Measurements from ENCODE around the gene C19orf12. TPM values are rescaled to one million over a fixed set of nuclear protein-coding genes. Genes with fewer than 3 reads are reported as not detected.

The C19orf12 gene
- polyA plus RNA-seq, 6 donors from 2014 or later: 8.2 to 24.0 (median 15.3) TPM

DNA sequence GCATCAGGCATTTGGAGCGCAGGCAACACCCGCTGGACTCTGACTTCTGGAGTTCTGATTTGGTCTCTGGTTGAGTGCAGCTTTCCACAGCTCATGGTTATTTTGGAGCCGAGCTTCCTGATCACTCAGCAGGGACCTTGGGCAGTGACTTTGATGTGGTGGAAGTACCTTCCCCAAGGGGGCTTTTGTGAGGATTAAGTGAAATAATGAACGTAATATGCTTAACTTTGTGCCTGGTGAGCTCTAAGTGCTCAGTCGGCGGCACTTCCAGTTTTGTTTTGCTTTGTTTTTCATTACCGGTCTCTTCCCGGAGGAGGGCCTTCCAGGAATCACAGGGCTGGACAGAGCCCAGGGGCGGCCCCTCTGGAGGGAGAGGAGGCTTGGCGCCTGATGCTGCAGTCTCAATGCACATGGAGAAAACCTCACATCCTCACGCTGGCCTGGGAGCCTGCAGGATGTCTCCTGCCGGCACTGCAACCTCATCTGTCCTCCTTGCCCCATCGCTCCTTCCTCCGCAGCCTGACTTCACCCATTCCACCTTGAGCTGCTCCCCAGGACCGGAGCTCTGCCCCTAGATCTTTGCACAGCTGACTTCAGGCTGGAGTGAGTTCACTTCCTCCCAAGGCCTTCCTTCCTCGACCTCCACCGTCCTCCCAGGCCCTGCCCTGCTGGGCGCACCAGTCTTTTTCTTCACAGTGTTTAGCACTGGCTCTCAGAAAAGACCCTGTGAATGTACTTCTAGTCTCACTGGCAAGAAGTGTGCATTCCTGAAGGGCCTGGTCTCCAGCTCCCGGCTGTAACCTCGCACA lies 48.3 kb downstream of the C19orf12 start:
- Mint-ChIP-seq H3K4me1 (peaks cover 38 to 62% (median 46%) of the 10 kb centered on the region in 3 donors), H3K4me3 (peak overlapping the region; percentile 26 to 88 (median 83))

GRCh38 chr19:29665826-29666577 lies 49.1 kb downstream of the C19orf12 start:
- H3K36me3 Mint-ChIP-seq: no peaks in the 10 kb centered on the region
- H3K4me3 Mint-ChIP-seq: peak overlapping the region; percentile 78 to 88 (median 83)
- no peaks in the 10 kb centered on the region for H3K27me3 Mint-ChIP-seq
- H3K4me1 Mint-ChIP-seq: peaks cover 31 to 54% (median 38%) of the 10 kb centered on the region in 3 donors
- no peaks in the 10 kb centered on the region for H3K9me3 Mint-ChIP-seq
- DNase-seq: no peak
- peak overlapping the region in 5 of 6 donors; percentile 30 to 94 (median 87) for H3K27ac Mint-ChIP-seq
- ATAC-seq (ENCODE audit: low read depth in 2 of 2): peak; percentile 50 to 62

More for the DNA sequence above, 48.3 kb downstream of the C19orf12 start:
- no peaks in the 10 kb centered on the region for H3K27me3 Mint-ChIP-seq
- DNase-seq (no peak), ATAC-seq (ENCODE audit: low read depth in 2 of 2) (no peak)
- H3K9me3 Mint-ChIP-seq: no peaks in the 10 kb centered on the region
- H3K27ac Mint-ChIP-seq: peak overlapping the region; percentile 66 to 94 (median 86)
- H3K36me3 Mint-ChIP-seq: no peaks in the 10 kb centered on the region

DNA sequence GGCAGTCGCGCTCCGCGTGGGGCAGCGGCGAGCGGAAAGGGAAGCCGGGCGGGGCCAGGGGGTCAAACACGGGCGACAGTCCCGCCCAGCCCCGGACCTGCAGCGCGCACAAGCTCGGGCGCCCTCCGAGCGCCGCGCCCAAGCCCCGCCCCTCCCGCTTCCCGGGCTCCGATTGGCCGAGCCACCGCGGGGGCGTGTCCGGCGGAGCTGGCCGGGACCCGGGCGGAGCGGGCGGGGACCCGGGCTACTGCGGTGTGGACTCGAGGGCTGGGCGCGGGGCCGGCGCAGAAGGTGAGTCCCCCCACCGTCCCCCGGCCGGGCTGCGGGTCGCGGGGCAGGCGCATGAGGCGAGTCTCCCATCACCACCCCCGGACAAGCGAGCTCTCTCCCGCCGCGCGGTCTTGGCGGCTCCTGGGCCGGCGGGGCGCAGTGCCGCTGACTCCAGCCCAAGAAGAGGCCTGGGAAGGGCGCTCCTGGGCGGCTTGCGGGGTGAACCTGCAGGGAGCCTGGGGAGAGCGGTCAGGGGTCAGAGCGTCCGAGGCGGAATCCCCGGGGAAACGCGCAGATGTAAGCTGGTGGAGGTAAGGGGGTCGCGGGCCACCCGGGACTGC lies 49.7 kb downstream of the C19orf12 start, which contains the start of gene PLEKHF1:
TSS of gene PLEKHF1 (plus strand) at position 247 of the 611 bp plus-strand sequence. CDS start 8,379 bp downstream, outside the sequence.
- peak; percentile 84 for DNase-seq
- H3K4me3 Mint-ChIP-seq: peak within 1 kb of the TSS; percentile 79 to 93 (median 86)
- H3K4me1 Mint-ChIP-seq: peaks cover 28 to 48% (median 34%) of the 10 kb centered on the region in 3 donors
- peaks cover 0 to 5% (median 0%) of the 10 kb centered on the region in 3 donors for H3K27me3 Mint-ChIP-seq
- no peaks in the 10 kb centered on the region for H3K36me3 Mint-ChIP-seq
- H3K27ac Mint-ChIP-seq: peak within 1 kb of the TSS; percentile 30 to 94 (median 88)
- H3K9me3 Mint-ChIP-seq: no peaks in the 10 kb centered on the region
- peak; percentile 84 to 88 for ATAC-seq (ENCODE audit: low read depth in 2 of 2)

DNA sequence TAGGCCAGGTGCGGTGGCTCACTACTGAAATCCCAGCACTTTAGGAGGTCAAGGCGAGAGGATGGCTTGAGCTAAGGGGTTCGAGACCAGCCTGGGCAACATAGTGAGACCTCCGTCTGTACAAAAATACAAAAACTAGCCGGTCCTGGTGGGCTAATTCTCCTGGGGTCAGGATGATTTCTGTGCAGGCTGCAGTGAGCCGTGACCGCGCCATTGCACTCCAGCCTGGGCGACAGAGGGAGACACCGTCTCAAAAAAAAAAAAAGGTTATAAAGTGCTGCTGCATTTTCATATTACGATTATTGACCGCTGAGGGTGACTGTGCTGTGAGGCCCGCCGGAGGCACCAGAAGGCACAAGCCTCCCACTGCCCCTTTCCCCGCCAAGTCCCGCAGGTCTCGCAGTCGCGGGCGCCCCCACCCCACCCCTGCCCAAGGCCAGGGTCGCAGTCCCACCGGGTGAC lies 50.3 kb downstream of the C19orf12 start:
- Mint-ChIP-seq H3K27me3 (peaks cover 0 to 9% (median 0%) of the 10 kb centered on the region in 3 donors), H3K27ac (peak overlapping the region in 4 of 6 donors; percentile 73 to 88 (median 76)), H3K4me1 (peaks cover 23 to 43% (median 29%) of the 10 kb centered on the region in 3 donors), H3K36me3 (no peaks in the 10 kb centered on the region), H3K4me3 (peak overlapping the region; percentile 79 to 93 (median 86)), H3K9me3 (no peaks in the 10 kb centered on the region)
- ATAC-seq (ENCODE audit: low read depth in 2 of 2) (peak in 1 of 2 donors; percentile 31), DNase-seq (no peak)

DNA sequence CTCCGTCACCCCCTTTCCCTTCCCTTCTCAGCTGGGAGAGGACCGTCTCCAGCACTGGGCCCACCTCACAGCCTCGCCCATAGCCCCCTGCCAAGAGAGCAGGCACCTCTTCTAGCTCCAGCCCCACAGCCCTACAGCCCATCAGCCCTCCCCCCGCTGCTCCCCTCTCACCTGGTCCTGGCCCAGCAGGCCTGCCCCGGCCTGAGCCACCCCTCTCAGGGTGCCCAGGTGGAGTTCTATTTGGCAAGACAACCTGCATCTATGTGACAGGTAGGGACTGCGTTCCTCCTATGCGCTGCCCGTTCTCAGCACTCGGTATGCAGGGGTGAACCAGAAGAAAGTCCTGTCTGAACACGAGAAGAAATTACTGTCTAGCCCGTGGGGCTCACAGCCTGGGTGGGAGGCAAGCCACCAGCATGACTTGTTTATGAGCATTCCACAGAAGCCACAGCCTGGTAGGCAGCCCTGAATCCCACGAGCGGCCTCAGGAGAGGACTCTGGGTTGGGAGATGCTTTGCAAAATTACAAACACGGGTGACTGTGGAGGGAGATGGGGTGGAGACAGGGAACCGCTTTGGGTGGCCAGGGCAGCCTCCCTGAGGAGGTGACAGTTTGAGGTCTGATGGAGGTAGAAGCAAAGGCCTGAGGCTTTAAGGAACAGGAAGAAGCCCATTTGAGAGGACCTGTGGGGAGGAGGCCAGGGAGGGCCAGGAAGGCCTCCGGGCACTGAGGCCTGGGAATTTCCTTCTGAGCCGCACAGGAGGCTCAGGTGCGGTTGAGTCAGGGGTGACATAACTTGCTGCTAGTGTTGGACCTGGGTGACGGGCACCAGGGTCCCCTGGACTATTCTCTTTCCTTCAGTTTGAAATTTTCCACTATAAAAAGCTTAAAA lies 51.0 kb downstream of the C19orf12 start:
- Mint-ChIP-seq H3K27ac (peak overlapping the region; percentile 30 to 89 (median 76)), H3K9me3 (no peaks in the 10 kb centered on the region), H3K4me3 (peak overlapping the region; percentile 79 to 93 (median 86)), H3K36me3 (no peaks in the 10 kb centered on the region), H3K27me3 (peaks cover 0 to 9% (median 0%) of the 10 kb centered on the region in 3 donors), H3K4me1 (peaks cover 20 to 39% (median 25%) of the 10 kb centered on the region in 3 donors)
- DNase-seq (no peak), ATAC-seq (ENCODE audit: low read depth in 2 of 2) (no peak)

DNA sequence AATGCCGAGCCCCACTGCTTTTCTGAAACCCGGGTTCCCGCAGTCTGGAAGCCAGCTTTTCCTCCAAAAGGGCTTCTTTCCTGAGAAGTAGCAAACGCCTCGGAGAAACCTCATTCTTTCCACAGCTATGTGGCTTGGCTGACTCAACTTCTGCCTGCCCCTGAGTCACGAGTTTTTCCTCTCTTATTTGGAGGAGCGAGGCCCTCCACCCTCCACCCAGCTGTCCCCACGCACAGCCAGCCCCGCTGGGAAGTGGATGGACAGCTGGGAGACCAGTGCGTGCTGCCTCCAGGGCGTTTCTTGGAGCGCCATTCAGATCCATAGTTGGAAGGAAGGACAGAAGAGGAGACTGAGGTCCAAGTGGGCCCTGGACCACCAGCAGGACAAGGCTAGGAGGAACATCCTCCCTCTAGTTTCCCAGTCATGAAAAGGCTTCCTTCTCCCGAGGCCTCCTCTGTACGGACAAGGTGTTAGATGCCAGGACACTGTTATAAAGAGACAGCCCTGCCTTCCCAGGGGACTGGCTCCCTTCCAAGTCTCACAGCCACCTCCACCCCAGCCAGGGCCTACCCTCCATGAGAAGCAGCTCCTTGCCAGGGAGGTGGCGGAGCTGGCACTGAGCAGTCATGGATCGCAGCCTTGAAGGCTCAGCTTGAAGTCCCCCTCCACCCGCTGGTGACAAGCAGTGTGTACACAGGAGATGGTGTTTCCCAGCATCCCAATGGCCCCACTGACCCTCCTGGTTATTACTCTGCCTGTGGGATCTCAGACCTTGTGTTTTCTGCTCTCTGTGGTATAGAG lies 52.3 kb downstream of the C19orf12 start:
- H3K4me3 Mint-ChIP-seq: peak overlapping the region in 2 of 8 donors; percentile 40 to 75
- H3K27ac Mint-ChIP-seq: no peak overlapping the region
- DNase-seq: no peak

GRCh38 chr19:29662278-29662603 lies 52.8 kb downstream of the C19orf12 start:
- Mint-ChIP-seq H3K9me3 (no peaks in the 10 kb centered on the region), H3K4me1 (peaks cover 14 to 22% (median 16%) of the 10 kb centered on the region in 3 donors), H3K4me3 (peak overlapping the region in 2 of 8 donors; percentile 25 to 42), H3K27me3 (peaks cover 0 to 10% (median 0%) of the 10 kb centered on the region in 3 donors), H3K27ac (no peak overlapping the region), H3K36me3 (no peaks in the 10 kb centered on the region)
- ATAC-seq (ENCODE audit: low read depth in 2 of 2) (no peak), DNase-seq (no peak)

More for the DNA sequence above, 52.3 kb downstream of the C19orf12 start:
- H3K4me1 Mint-ChIP-seq: peaks cover 20 to 28% (median 20%) of the 10 kb centered on the region in 3 donors
- no peaks in the 10 kb centered on the region for H3K9me3 Mint-ChIP-seq
- no peak for ATAC-seq (ENCODE audit: low read depth in 2 of 2)
- peaks cover 0 to 9% (median 0%) of the 10 kb centered on the region in 3 donors for H3K27me3 Mint-ChIP-seq
- H3K36me3 Mint-ChIP-seq: no peaks in the 10 kb centered on the region

DNA sequence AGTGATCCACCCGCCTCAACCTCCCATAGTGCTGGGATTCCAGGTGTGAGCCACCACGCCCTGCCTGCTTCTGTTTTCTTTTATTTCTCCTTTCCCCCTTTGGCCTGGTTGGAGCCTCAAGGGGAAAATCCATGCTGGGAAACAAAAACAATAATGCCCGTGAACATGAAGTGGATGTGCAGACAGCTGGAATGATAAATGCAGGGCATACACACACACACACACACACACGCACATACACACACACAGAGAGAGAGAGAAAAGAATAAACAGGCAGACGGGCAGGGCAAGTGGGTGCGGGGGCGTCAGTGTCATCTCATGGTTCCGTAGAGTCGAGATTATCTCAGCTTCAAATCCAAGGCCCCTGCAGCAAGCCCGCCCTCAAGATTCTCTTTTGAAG lies 54.2 kb downstream of the C19orf12 start:
- Mint-ChIP-seq H3K4me1 (peaks cover 3 to 10% (median 4%) of the 10 kb centered on the region in 3 donors), H3K4me3 (no peak overlapping the region), H3K27ac (peak overlapping the region in 1 of 6 donors; percentile 60), H3K36me3 (no peaks in the 10 kb centered on the region), H3K27me3 (peaks cover 0 to 17% (median 2%) of the 10 kb centered on the region in 3 donors), H3K9me3 (no peaks in the 10 kb centered on the region)
- ATAC-seq (ENCODE audit: low read depth in 2 of 2) (no peak), DNase-seq (no peak)

- ATAC-seq (ENCODE audit: low read depth in 2 of 2) (no peak), DNase-seq (no peak)
- peaks cover 5 to 28% (median 14%) of the 10 kb centered on the region in 3 donors for H3K27me3 Mint-ChIP-seq
- no peaks in the 10 kb centered on the region for H3K4me1 Mint-ChIP-seq
- no peaks in the 10 kb centered on the region for H3K36me3 Mint-ChIP-seq
- H3K4me3 Mint-ChIP-seq: no peak overlapping the region
- H3K27ac Mint-ChIP-seq: no peak overlapping the region
- peaks cover 0 to 13% (median 0%) of the 10 kb centered on the region in 7 donors for H3K9me3 Mint-ChIP-seq
Measured at GRCh38 chr19:29658221-29658991, 56.7 kb downstream of the C19orf12 start.

DNA sequence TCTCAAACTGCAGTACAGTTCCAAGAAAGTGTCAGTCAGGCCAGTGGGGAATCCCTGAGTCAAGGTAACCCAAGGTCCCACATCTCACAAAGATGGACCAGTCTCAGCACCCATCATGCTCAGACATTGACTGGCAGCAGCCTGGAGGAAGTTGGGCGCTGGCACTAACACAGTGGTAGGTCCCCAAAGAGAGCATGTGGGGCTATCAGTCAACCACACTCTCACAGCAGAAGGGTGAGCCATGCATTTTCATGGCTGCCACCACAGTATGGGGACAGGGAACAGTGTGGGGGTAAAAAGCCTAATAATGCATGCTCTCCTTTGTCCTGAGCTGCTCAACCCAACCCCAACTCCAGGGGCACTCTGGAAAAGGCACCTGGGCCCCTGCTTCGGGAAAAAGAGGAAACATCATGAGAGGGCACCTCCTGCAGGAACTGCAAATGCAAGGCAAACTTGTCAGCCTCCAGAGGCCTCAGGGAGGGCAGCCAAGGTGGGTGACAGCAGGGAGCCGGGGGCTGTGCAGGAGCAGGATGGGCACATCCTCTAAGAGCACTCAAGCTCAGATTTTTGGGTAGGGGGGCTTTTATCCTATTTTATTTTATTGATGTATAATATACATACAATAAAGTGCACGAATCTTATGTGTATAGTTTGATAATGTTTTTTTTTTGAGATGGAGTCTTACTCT lies 59.3 kb downstream of the C19orf12 start:
- Mint-ChIP-seq H3K27ac (peak overlapping the region in 1 of 6 donors; percentile 27), H3K9me3 (peaks cover 0 to 16% (median 0%) of the 10 kb centered on the region in 7 donors), H3K27me3 (peaks cover 21 to 38% (median 24%) of the 10 kb centered on the region in 3 donors), H3K4me3 (no peak overlapping the region), H3K4me1 (no peaks in the 10 kb centered on the region), H3K36me3 (no peaks in the 10 kb centered on the region)
- DNase-seq: no peak
- ATAC-seq (ENCODE audit: low read depth in 2 of 2): no peak

DNA sequence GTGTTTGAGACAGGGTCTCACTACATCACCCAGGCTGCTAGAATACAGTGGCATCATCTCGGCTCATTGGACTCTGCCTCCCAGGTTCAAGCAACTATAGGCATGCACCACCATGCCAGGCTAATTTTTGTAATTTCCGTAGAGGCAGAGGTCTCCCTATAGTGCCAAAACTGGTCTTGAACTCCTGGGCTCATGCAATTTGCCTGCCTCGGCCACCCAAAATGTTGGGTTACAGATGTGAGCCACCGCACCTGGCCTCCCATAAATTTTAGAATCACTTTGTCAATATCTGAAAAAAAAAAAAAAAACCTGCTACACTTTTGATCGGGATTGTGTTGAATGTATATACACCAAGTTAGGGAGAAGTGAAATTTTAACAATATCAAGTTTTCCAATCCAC lies 61.7 kb downstream of the C19orf12 start:
- Mint-ChIP-seq H3K27me3 (peaks cover 21 to 33% (median 31%) of the 10 kb centered on the region in 3 donors), H3K36me3 (no peaks in the 10 kb centered on the region), H3K9me3 (peaks cover 0 to 16% (median 0%) of the 10 kb centered on the region in 7 donors), H3K27ac (no peak overlapping the region), H3K4me3 (no peak overlapping the region), H3K4me1 (no peaks in the 10 kb centered on the region)
- ATAC-seq (ENCODE audit: low read depth in 2 of 2) (no peak), DNase-seq (no peak)
